ENCODE data around the gene POC1A. TPM values are rescaled to one million over a fixed set of nuclear protein-coding genes. Genes with fewer than 3 reads are reported as not detected.

The POC1A gene
- total and polyA plus RNA-seq, 2 of the 8 experiments (the other 6 are each of a cell fraction or from before 2014, with no cell fraction given): 35.7 to 39.2 TPM

GRCh38 chr3:52109611-52110301 is 44.5 kb downstream of the POC1A start:
- no peak overlapping the region for H3K9ac ChIP-seq (replicated peaks in 1 of 4; ENCODE audit: extremely low read depth in 1 of 4, low read depth in 3 of 4, low read length in 3 of 4)
- ChIA-PET POLR2A (ENCODE audit: partially characterized antibody) (no interaction called here), CTCF (ENCODE audit: partially characterized antibody) (interaction anchor here (0.5 to 7.0 kb wide), 16 partner anchors 8 to 385 kb away, joined by 3 to 48 read pairs (median 4); no protein-coding TSS in a partner anchor)

More at GRCh38 chr3:52109611-52110301, 44.5 kb downstream of the POC1A start:
- Histone ChIP-seq H3K27me3 (replicated peaks in 1 of 4; ENCODE audit: control insufficient read depth in 3 of 4, extremely low read depth in 1 of 4, insufficient read depth in 3 of 4, low read length in 3 of 4) (no peaks in the 10 kb centered on the region), H3K79me1 (ENCODE audit: low read depth, low read length) (no peaks in the 10 kb centered on the region), H4K8ac (ENCODE audit: extremely low read depth, insufficient read depth, low read length) (no peak overlapping the region), H3K4me3 (ENCODE audit: extremely low read depth in 1 of 4, insufficient read depth in 2 of 4, low read depth in 3 of 4, low read length in 4 of 4) (no peak overlapping the region), H3K23ac (ENCODE audit: insufficient read length) (no peak overlapping the region), H4K91ac (replicated peaks; ENCODE audit: insufficient read length, low read length) (no peak overlapping the region), H3K9me3 (ENCODE audit: insufficient read depth in 2 of 2, low read depth in 1 of 2, low read length in 1 of 2) (no peaks in the 10 kb centered on the region), H3K23me2 (ENCODE audit: low read depth, low read length) (no peaks in the 10 kb centered on the region), H4K5ac (ENCODE audit: insufficient read length, low read depth, low read length) (no peak overlapping the region), H3K79me2 (ENCODE audit: control insufficient read depth in 1 of 2, insufficient read depth in 2 of 2, low read length in 2 of 2) (no peaks in the 10 kb centered on the region), H2AFZ (ENCODE audit: low read length) (no peak overlapping the region), H2BK12ac (ENCODE audit: low read depth, low read length) (no peak overlapping the region), H2BK15ac (ENCODE audit: low read length) (no peak overlapping the region), H3K4me1 (replicated peaks in 1 of 4; ENCODE audit: control insufficient read depth in 3 of 4, insufficient read depth in 4 of 4, low read length in 3 of 4) (no peaks in the 10 kb centered on the region), H3K4me2 (ENCODE audit: insufficient read depth in 1 of 2, low read depth in 2 of 2, low read length in 2 of 2) (no peak overlapping the region), H2BK120ac (replicated peaks; ENCODE audit: low read depth, low read length) (no peak overlapping the region), H3K4ac (replicated peaks; ENCODE audit: insufficient read length, low read depth, low read length) (no peak overlapping the region), H3K14ac (ENCODE audit: insufficient read length) (no peak overlapping the region), H3K36me3 (ENCODE audit: control insufficient read depth in 2 of 4, insufficient read depth in 4 of 4, low read length in 3 of 4) (peaks cover 0 to 5% (median 3%) of the 10 kb centered on the region in 4 experiments; a peak in 5 of 8 replicates), H2BK5ac (ENCODE audit: low read depth, low read length) (no peak overlapping the region), H4K20me1 (replicated peaks in 1 of 2; ENCODE audit: control insufficient read depth in 1 of 2, insufficient read depth in 2 of 2, low read length in 2 of 2) (peaks cover 0 to 3% of the 10 kb centered on the region in 2 experiments), H3K56ac (replicated peaks; ENCODE audit: insufficient read length, low read depth, low read length) (no peak overlapping the region), H2AK5ac (ENCODE audit: low read depth, low read length) (no peak overlapping the region), H3K27ac (ENCODE audit: low read depth, low read length) (no peak overlapping the region), H3K18ac (ENCODE audit: extremely low read depth, low read length) (no peak overlapping the region), H2BK20ac (ENCODE audit: low read length) (no peak overlapping the region)
- FAIRE-seq (no peak), DNase-seq (ENCODE audit: low read depth in 1 of 2, low spot score in 2 of 2) (no peak)
- 90% methylated on average over 8 of the region's 8 CpGs; no CpG with 5 or more reads in 1 of the 2 experiments for WGBS, 2 experiments (ENCODE audit: extremely low coverage in 1 of 2, insufficient coverage in 1 of 2, insufficient read length in 1 of 2, insufficient replicate concordance in 2 of 2, low coverage in 1 of 2, low lambda C conversion rate in 2 of 2, missing lambda C conversion rate in 1 of 2)
- TF ChIP-seq SRF (IDR thresholded peaks at IDR 0.05; ENCODE audit: low read depth, low read length): no peak
- no peak for TF ChIP-seq KDM4A (IDR thresholded peaks at IDR 0.05; ENCODE audit: low read depth, low read length, severe bottlenecking)
- TF ChIP-seq ZNF274 (IDR thresholded peaks at IDR 0.05; ENCODE audit: borderline replicate concordance, extremely low read depth, low read length): no peak

Measured in H1 (cell line).